T-helper 17 cell (primary cell): Measurements from ENCODE around the gene AZGP1. TPM values are rescaled to one million over a fixed set of nuclear protein-coding genes. Genes with fewer than 3 reads are reported as not detected.
"Not testable (repeated sequence)": the region's sequence is repeated elsewhere in the genome, so short reads cannot be mapped to it uniquely, and the experiment has no call there.

Source experiments
- ATAC-seq: fragments of 150-1000 bp; cut with Tn5 transposase; 2 replicates; pipeline ENCODE4 v1.10.0; 2021; ENCODE audit warnings: mild to moderate bottlenecking, moderate library complexity
- DNase-seq, 3 donors: peaks; one replicate each; pipeline versions ENCODE4 v3.0.0 to v3.0.0-alpha.2; 2020 to 2021
- H3K9me3 ChIP-seq: one replicate; pipeline ENCODE4 v1.7.0; 2013; ENCODE audit warnings: low read length, mild to moderate bottlenecking; ENCODE audit not compliant: control insufficient read depth, poor library complexity, severe bottlenecking
- H3K27ac Mint-ChIP-seq: one replicate; pipeline ENCODE4 v1.8.0; 2022; ENCODE audit warnings: mild to moderate bottlenecking, moderate library complexity, mixed read lengths
- H3K27me3 Mint-ChIP-seq: one replicate; pipeline ENCODE4 v1.8.0; 2022; ENCODE audit warnings: mixed read lengths
- H3K36me3 Mint-ChIP-seq: one replicate; pipeline ENCODE4 v1.8.0; 2022; ENCODE audit warnings: low read depth, mixed read lengths
- H3K4me1 Mint-ChIP-seq: one replicate; pipeline ENCODE4 v1.8.0; 2022; ENCODE audit warnings: mild to moderate bottlenecking, mixed read lengths
- H3K4me3 Mint-ChIP-seq: one replicate; pipeline ENCODE4 v1.8.0; 2022; ENCODE audit warnings: mild to moderate bottlenecking, moderate library complexity, mixed read lengths
- total RNA-seq, 4 donors: library from RNA in 2 of 4; stranded (reverse) in 2 of 4; gene quantifications; one replicate each; pipeline ENCODE4 v1.2.3 and lab custom pipeline; 2022 to 2026

The AZGP1 gene
- not detected for total RNA-seq
- 0 reads per million in 2 donors for total RNA-seq (lab: John Stamatoyannopoulos, UW)

GRCh38 chr7:99975782-99976521, at the start of gene AZGP1:
AZGP1 (minus strand) TSS chr7:99976031; CDS start chr7:99976020, 11 bp downstream.
- H3K4me3 Mint-ChIP-seq = no peak within 1 kb of the TSS
- H3K4me1 Mint-ChIP-seq = peaks cover 4% of the 10 kb centered on the region
- DNase-seq (no peak), ATAC-seq (no peak)
- H3K36me3 Mint-ChIP-seq = no peaks in the 10 kb centered on the region
- no peak within 1 kb of the TSS for H3K27ac Mint-ChIP-seq
- H3K27me3 Mint-ChIP-seq = peaks cover 50% of the 10 kb centered on the region
- H3K9me3 ChIP-seq = peaks cover 3% of the 10 kb centered on the region

DNA sequence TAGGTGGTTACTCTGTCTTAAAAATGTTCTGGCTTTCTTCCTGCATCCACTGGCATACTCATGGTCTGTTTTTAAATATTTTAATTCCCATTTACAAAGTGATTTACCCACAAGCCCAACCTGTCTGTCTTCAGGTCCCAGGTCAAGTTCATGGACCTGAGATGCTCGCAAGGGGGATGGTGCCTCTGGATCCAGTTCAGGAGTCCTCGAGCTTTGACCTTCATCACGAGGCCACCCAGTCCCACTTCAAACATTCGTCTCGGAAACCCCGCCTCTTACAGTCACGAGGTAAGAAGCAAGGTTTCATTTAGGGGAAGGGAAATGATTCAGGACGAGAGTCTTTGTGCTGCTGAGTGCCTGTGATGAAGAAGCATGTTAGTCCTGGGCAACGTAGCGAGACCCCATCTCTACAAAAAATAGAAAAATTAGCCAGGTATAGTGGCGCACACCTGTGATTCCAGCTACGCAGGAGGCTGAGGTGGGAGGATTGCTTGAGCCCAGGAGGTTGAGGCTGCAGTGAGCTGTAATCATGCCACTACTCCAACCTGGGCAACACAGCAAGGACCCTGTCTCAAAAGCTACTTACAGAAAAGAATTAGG, 48.3 kb upstream of the AZGP1 start:
- no peak for DNase-seq
- H3K4me3 Mint-ChIP-seq = no peak overlapping the region
- H3K36me3 Mint-ChIP-seq = peaks cover 4% of the 10 kb centered on the region
- H3K27ac Mint-ChIP-seq = peak overlapping the region; percentile 34
- no peaks in the 10 kb centered on the region for H3K27me3 Mint-ChIP-seq
- no peak for ATAC-seq
- H3K9me3 ChIP-seq = no peaks in the 10 kb centered on the region
- peaks cover 11% of the 10 kb centered on the region for H3K4me1 Mint-ChIP-seq

DNA sequence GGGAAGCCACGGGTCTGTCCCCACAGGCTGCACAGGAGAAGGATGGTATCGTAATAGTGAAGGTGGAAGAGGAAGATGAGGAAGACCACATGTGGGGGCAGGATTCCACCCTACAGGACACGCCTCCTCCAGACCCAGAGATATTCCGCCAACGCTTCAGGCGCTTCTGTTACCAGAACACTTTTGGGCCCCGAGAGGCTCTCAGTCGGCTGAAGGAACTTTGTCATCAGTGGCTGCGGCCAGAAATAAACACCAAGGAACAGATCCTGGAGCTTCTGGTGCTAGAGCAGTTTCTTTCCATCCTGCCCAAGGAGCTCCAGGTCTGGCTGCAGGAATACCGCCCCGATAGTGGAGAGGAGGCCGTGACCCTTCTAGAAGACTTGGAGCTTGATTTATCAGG, 47.7 kb upstream of the AZGP1 start:
- H3K36me3 Mint-ChIP-seq = peaks cover 4% of the 10 kb centered on the region
- no peak overlapping the region for H3K4me3 Mint-ChIP-seq
- no peaks in the 10 kb centered on the region for H3K27me3 Mint-ChIP-seq
- H3K4me1 Mint-ChIP-seq = peaks cover 11% of the 10 kb centered on the region
- H3K27ac Mint-ChIP-seq = peak overlapping the region; percentile 34
- ATAC-seq = no peak
- no peak for DNase-seq
- no peaks in the 10 kb centered on the region for H3K9me3 ChIP-seq

GRCh38 chr7:100022621-100023020, 46.8 kb upstream of the AZGP1 start:
- Mint-ChIP-seq H3K27me3 (no peaks in the 10 kb centered on the region), H3K4me1 (peaks cover 14% of the 10 kb centered on the region), H3K27ac (no peak overlapping the region), H3K36me3 (peaks cover 4% of the 10 kb centered on the region), H3K4me3 (no peak overlapping the region)
- ATAC-seq (no peak), DNase-seq (no peak)
- H3K9me3 ChIP-seq = no peaks in the 10 kb centered on the region

DNA sequence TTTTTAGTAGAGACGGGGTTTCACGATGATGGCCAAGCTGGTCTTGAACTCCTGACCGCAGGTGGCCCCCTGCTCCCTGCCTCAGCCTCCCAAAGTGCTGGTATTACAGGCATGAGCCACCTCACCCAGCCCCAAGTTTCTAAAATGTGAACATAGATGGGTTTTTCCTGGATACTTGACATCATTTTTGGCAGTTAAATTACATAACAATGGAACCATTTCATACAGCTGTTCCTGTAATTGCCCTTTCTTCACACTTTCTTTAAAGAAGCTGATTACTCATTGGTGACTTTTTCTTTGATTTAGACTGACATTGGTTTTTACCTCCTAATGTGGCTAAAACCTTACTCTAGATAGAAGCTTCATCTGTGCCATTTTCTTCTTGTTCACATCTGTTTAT, 45.5 kb upstream of the AZGP1 start:
- Mint-ChIP-seq H3K4me3 (no peak overlapping the region), H3K36me3 (peaks cover 4% of the 10 kb centered on the region), H3K4me1 (peaks cover 17% of the 10 kb centered on the region), H3K27ac (peak overlapping the region; percentile 14), H3K27me3 (no peaks in the 10 kb centered on the region)
- H3K9me3 ChIP-seq = no peaks in the 10 kb centered on the region
- DNase-seq (no peak), ATAC-seq (no peak)

DNA sequence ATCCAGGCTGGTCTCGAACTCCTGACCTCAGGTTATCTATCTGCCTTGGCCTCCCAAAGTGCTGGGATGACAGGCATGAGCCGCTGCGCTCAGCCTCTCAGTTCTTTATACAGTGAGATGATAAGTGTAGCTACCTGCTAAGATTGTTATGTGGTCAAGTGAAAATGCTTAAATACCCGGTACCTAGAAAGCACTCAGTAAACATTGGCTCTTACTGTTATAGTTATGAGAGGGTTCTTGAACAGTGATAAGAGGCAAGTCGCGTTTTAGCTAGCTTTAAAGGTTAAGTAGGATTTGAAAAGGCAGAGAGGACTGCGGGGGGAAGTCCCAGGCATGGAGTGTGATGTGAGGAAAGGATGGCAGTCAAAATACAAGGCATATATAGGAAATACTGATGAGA, 44.1 kb upstream of the AZGP1 start:
- Mint-ChIP-seq H3K27ac (peak overlapping the region; percentile 88), H3K4me3 (no peak overlapping the region), H3K27me3 (no peaks in the 10 kb centered on the region), H3K36me3 (peaks cover 4% of the 10 kb centered on the region), H3K4me1 (peaks cover 24% of the 10 kb centered on the region)
- H3K9me3 ChIP-seq = no peaks in the 10 kb centered on the region
- DNase-seq = no peak
- no peak for ATAC-seq

DNA sequence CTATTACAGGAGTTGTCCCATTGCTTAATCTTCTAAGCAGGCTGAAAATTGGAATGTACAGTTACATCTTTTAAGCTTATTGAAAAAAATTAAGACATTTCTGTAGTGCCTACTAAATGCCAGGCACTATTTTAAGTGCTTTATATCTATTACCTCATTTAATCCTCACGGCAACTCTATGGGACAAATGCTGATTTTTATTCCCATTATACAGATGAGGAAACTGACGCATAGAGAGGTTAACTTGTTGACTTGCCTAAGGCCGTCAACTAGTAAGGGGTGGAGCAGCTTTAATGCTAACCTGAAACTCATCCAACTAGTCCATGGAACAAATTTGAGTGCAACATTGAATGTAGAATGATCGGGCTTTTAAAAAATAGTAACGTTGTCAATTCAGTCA, 42.0 kb upstream of the AZGP1 start:
- ATAC-seq = no peak
- H3K4me1 Mint-ChIP-seq = peaks cover 24% of the 10 kb centered on the region
- no peaks in the 10 kb centered on the region for H3K9me3 ChIP-seq
- no peak overlapping the region for H3K27ac Mint-ChIP-seq
- H3K27me3 Mint-ChIP-seq = no peaks in the 10 kb centered on the region
- no peak overlapping the region for H3K4me3 Mint-ChIP-seq
- peaks cover 4% of the 10 kb centered on the region for H3K36me3 Mint-ChIP-seq
- no peak for DNase-seq

DNA sequence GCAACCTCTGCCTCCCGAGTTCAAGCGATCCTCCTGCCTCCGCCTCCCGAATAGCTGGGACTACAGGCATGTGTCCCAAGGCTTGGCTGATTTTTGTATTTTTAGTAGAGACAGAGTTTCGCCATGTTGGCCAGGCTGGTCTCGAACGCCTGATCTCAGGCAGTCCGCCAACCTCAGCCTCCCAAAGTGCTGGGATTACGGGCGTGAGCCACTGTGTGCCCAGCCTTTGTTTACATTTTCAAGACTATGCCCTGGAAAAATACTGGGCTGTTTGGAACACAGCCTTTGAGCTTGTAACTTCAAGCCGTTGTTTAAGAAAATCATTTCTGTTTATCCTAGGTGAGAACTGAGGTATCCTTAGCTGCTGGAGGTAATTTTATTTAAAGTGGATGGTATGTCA, 41.5 kb upstream of the AZGP1 start:
- DNase-seq (no peak), ATAC-seq (no peak)
- no peaks in the 10 kb centered on the region for H3K27me3 Mint-ChIP-seq
- no peak overlapping the region for H3K4me3 Mint-ChIP-seq
- peaks cover 4% of the 10 kb centered on the region for H3K36me3 Mint-ChIP-seq
- peak overlapping the region; percentile 95 for H3K27ac Mint-ChIP-seq
- peaks cover 24% of the 10 kb centered on the region for H3K4me1 Mint-ChIP-seq
- no peaks in the 10 kb centered on the region for H3K9me3 ChIP-seq

GRCh38 chr7:100016215-100016901, 40.5 kb upstream of the AZGP1 start:
- H3K9me3 ChIP-seq = no peaks in the 10 kb centered on the region
- H3K27ac Mint-ChIP-seq = peak overlapping the region; percentile 95
- peaks cover 4% of the 10 kb centered on the region for H3K36me3 Mint-ChIP-seq
- H3K4me1 Mint-ChIP-seq = peaks cover 24% of the 10 kb centered on the region
- H3K4me3 Mint-ChIP-seq = peak overlapping the region; percentile 93
- no peaks in the 10 kb centered on the region for H3K27me3 Mint-ChIP-seq
- ATAC-seq = no peak
- no peak for DNase-seq

DNA sequence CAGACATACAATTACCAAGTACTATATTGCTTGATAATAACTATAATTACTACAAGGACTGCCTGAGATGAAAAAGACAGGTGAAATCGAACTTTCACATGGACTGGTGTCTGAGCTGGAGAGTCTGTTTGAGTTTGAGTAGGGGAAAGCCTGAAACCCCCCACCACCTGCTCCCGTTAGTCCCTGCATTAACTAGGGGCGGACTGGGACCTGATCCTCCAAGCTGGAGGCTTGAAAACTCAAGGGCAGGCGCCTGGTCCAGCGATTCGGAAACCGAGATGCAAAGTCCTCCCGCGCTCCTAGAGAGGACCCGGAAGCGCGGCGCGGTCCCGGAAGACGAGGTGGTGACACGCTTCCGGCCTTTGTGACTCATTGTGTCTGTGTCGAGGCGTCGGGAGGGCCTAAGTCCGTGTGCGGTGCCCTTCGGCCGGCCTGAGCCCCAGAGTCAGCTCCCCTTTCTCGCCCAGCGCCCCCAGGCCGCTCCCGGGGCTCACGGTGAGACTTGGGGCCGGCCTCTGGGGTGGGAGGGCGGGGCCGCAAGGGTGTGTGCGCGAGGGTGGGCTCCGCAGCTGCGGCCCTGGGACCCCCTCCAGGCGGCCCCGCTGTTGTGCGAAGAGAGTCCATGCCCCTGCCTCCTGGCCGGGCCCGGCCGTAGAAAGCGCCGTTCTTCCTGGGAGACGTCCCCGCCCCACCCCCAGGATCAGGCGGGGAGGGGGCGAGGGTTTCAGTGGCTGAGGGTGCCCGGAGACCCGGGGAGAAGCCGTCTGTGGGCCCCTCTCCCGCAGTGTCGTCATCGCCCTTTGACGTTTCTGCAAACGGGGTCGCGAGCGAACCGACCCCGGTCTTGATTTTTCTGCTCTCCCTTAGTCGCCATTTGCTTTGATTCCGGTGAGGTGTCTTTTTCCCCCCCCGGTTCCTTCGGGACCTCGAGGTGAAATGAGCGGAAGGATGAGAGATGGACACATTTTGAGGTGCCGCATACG, 39.7 kb upstream of the AZGP1 start, which contains the start of gene ZKSCAN1:
TSS of gene ZKSCAN1 (plus strand) at position 365 of the 983 bp plus-strand sequence. CDS start 7,911 bp downstream, outside the sequence.
- peaks cover 22% of the 10 kb centered on the region for H3K4me1 Mint-ChIP-seq
- H3K27ac Mint-ChIP-seq = peak within 1 kb of the TSS; percentile 95
- no peaks in the 10 kb centered on the region for H3K27me3 Mint-ChIP-seq
- ATAC-seq = peak; percentile 98
- peaks cover 4% of the 10 kb centered on the region for H3K36me3 Mint-ChIP-seq
- peak; percentile 67 to 78 (median 74) for DNase-seq
- no peaks in the 10 kb centered on the region for H3K9me3 ChIP-seq
- peak within 1 kb of the TSS; percentile 93 for H3K4me3 Mint-ChIP-seq

DNA sequence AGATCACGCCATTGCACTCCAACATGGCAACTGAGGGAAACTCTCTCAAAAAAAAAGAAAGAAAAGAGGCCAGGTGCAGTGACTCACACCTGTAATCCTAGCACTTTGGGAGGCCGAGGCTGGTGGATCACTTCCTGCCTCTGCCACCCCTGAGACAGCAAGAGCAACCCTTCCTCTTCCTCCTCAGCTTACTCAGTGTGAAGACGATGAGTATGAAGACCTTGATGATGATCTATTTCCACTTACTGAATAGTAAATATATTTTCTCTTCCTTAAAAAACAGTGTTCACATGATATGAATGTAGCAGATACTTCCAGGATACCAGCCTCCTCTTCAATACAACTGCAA, 37.5 kb upstream of the AZGP1 start:
- Mint-ChIP-seq H3K36me3 (no peaks in the 10 kb centered on the region), H3K4me3 (no peak overlapping the region), H3K27me3 (no peaks in the 10 kb centered on the region), H3K27ac (peak overlapping the region; percentile 14), H3K4me1 (peaks cover 14% of the 10 kb centered on the region)
- H3K9me3 ChIP-seq = no peaks in the 10 kb centered on the region
- DNase-seq (no peak), ATAC-seq (no peak)

- H3K36me3 Mint-ChIP-seq, DNase-seq, H3K4me3 Mint-ChIP-seq, H3K9me3 ChIP-seq, ATAC-seq, H3K27me3 Mint-ChIP-seq: not testable (repeated sequence)
- H3K4me1 Mint-ChIP-seq = peaks cover 10% of the 10 kb centered on the region
- H3K27ac Mint-ChIP-seq = peak overlapping the region; percentile 14
These were observed 36.8 kb upstream of the AZGP1 start for GRCh38 chr7:100012385-100013327.
